DND-41 (cell line): ENCODE data around the gene TGFA.

Experiments used
- EZH2 ChIP-seq: IDR thresholded peaks from 3 replicates; pipeline ENCODE4 v1.6.1; 2012; ENCODE audit warnings: borderline replicate concordance, low read depth, mild to moderate bottlenecking, moderate library complexity, low read length, inconsistent platforms; ENCODE audit not compliant: severe bottlenecking
- TF ChIP-seq, protein P1 (sequence below): IDR thresholded peaks from 2 replicates; pipeline ENCODE4 v1.5.1; 2012; ENCODE audit warnings: borderline replicate concordance, low read length, moderate library complexity, mild to moderate bottlenecking; ENCODE audit not compliant: poor library complexity, severe bottlenecking; ENCODE audit errors: extremely low read depth

GRCh38 chr2:70526126-70526525 lies 27.5 kb downstream of the TGFA start:
- TF ChIP-seq, protein P1, sequence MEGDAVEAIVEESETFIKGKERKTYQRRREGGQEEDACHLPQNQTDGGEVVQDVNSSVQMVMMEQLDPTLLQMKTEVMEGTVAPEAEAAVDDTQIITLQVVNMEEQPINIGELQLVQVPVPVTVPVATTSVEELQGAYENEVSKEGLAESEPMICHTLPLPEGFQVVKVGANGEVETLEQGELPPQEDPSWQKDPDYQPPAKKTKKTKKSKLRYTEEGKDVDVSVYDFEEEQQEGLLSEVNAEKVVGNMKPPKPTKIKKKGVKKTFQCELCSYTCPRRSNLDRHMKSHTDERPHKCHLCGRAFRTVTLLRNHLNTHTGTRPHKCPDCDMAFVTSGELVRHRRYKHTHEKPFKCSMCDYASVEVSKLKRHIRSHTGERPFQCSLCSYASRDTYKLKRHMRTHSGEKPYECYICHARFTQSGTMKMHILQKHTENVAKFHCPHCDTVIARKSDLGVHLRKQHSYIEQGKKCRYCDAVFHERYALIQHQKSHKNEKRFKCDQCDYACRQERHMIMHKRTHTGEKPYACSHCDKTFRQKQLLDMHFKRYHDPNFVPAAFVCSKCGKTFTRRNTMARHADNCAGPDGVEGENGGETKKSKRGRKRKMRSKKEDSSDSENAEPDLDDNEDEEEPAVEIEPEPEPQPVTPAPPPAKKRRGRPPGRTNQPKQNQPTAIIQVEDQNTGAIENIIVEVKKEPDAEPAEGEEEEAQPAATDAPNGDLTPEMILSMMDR: no peak
- no peak for TF ChIP-seq EZH2
